Activated naive CD8-positive, alpha-beta T cell treated with anti-CD3 and anti-CD28 coated beads, Interleukin-2, amount 50 U/mL, for 16 hours (primary cell): ENCODE measurements around the gene LAX1.
"Not testable (repeated sequence)": the region's sequence is repeated elsewhere in the genome, so short reads cannot be mapped to it uniquely, and the experiment has no call there.

Source experiments
- DNase-seq: peaks from one replicate; pipeline ENCODE4 v3.0.0-alpha.2; 2020; ENCODE audit warnings: low read depth, low spot score

LAX1 gene

GRCh38 chr1:203768256-203768655 is 3.3 kb downstream of the LAX1 start:
- DNase-seq = no peak

- no peak for DNase-seq
Measured at GRCh38 chr1:203769505-203770343, 4.7 kb downstream of the LAX1 start.

GRCh38 chr1:203771901-203772301 is 6.9 kb downstream of the LAX1 start:
- no peak for DNase-seq

- DNase-seq = no peak
Measured at GRCh38 chr1:203772836-203773235, 7.9 kb downstream of the LAX1 start.

- DNase-seq = no peak
Measured at GRCh38 chr1:203776636-203777035, 11.7 kb downstream of the LAX1 start.

- DNase-seq = no peak
Measured at GRCh38 chr1:203777596-203777995, 12.6 kb downstream of the LAX1 start.

DNA sequence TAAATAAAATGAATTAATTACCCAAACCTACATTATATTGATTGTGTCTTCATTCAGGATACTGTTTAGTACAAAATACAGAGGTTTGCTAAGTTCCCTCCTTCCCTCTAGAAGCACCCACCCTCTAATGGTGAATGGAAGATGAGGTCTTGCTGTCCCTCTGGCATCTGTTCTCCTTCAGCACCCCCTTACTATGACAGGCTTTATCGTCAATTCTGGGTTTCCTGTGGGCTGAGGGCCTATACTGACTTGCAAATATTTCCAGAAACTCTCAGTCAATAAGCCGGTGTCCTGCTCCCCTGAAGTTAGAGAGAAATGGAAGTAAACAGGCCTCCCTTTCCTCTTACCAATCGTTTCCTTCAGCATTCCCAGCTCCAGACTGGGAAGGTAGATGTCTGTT is 13.2 kb downstream of the LAX1 start:
- no peak for DNase-seq

- DNase-seq = no peak
Measured at GRCh38 chr1:203778789-203779188, 13.8 kb downstream of the LAX1 start.

GRCh38 chr1:203781962-203782361 is 17.0 kb downstream of the LAX1 start:
- DNase-seq = no peak

DNA sequence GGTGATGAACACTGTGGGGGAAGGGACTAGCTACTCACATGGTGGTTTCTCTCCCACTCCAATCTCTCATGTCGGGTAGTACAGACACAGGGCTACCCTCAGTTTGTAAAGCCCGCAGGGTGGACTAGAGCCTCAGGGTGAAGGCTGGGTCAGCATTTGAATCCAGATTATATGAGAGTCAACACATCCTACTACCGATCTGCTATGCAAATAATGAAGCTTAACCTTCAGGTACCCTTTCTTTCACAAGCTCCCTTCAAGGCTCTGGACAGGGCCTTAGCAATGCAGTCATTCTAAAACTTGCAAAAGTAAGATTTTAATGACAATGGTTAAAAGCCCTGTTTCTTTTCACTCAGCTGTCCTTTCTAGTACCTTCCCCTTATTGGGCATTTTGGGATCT is 25.0 kb downstream of the LAX1 start:
- DNase-seq = no peak

DNA sequence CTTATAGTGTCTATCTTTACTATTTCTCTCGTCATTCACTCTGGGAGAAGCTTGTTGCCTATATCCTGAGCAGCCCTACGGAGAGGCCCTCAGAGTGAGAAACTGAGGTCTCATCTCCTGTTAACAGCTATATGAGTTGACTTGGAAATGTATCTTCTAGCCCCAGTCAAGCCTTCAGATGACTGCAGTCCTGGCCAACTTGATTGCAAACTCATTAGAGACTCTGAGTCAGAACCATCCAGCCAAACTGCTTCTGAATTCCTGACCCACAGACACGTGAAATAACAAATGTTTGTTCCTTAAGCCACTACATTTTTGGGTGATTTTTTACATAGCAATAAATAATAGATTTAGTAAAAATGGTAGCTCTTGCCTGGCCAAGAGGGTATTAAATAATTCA is 26.5 kb downstream of the LAX1 start:
- no peak for DNase-seq

DNA sequence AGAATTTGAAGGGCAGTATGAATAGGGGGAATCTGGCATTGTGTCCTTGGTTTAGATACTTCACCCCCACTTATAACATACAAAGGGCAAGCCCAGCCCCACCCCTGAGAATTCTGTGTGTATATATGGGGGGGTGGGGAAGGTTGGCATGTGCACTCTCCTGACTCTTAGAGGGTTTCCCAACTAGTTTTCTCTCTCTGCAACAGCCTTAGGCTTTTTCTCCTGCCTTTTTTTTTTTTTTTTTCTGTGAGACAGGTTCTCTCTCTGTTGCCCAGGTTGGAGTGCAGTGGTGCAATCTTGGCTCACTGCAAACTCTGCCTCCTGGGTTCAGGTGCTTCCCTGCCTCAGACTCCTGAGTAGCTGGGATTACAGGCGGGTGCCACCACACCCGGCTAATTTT is 27.5 kb downstream of the LAX1 start:
- no peak for DNase-seq

DNA sequence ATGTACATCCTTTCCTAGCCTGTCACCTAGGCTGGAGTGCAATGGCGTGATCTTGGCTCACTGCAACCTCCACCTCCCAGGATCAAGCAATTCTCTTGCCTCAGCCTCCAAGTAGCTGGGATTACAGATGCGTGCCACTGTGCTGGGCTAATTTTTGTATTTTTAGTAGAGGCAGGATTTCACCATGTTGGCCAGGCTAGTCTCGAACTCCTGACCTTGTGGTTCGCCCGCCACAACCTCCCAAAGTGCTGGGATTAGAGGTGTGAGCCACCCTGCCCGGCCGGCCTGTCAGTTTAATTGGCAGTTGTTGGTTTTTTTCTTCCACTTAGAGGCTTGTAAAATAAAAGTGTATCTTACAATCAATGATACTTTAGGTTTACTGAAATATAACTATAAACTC is 28.6 kb downstream of the LAX1 start:
- not testable (repeated sequence) for DNase-seq

- no peak for DNase-seq
Measured at GRCh38 chr1:203794764-203795440, 29.9 kb downstream of the LAX1 start.

- peak; percentile 97 for DNase-seq
Measured at GRCh38 chr1:203795441-203796235, 30.7 kb downstream of the LAX1 start, which contains the start of the genes ZBED6 and ZC3H11A. ZBED6 (plus strand) TSS chr1:203795623; CDS start chr1:203797523, 1,900 bp downstream. ZC3H11A (plus strand) TSS chr1:203795623; CDS start chr1:203817071, 21,448 bp downstream.

- DNase-seq = no peak
Measured at GRCh38 chr1:203796236-203796605, 31.2 kb downstream of the LAX1 start.

- no peak for DNase-seq
Measured at GRCh38 chr1:203797216-203797615, 32.2 kb downstream of the LAX1 start.

- no peak for DNase-seq
Measured at GRCh38 chr1:203797948-203798655, 33.1 kb downstream of the LAX1 start.

DNA sequence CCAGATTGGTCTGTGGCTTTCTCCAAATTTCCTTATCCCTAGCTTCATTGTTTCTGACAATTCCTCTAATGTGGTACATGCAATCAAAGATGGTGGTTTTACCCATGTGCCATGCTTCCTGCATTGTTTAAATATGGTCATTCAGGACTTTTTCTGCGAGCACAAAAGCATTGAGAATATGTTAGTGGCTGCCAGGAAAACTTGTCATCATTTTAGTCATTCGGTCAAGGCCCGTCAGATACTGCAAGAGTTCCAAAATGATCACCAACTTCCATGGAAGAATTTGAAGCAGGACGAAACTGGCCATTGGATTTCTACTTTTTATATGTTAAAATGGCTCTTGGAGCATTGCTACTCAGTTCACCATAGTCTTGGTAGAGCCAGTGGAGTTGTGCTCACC is 34.2 kb downstream of the LAX1 start:
- DNase-seq = no peak

- no peak for DNase-seq
Measured at GRCh38 chr1:203799971-203800370, 35.0 kb downstream of the LAX1 start.

DNA sequence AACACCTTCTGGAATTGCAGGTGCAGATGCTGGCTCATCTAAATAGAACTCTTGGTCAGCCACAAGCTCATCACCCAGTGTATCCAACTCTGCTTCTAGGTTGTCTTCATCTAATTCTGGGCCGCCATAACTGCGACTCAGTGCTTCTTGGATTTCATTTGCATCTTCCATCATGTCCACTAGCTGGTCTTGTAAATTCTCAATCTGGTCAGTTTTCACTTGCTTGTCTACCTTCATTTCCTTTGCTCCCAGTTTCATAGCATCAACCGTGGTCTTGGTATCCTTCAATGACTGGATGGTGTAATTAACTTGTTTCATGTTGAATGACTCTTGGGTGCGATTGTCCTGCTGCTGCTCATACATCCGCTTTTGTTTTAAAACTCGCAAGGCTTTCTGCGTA is 40.7 kb downstream of the LAX1 start:
- DNase-seq = no peak

DNA sequence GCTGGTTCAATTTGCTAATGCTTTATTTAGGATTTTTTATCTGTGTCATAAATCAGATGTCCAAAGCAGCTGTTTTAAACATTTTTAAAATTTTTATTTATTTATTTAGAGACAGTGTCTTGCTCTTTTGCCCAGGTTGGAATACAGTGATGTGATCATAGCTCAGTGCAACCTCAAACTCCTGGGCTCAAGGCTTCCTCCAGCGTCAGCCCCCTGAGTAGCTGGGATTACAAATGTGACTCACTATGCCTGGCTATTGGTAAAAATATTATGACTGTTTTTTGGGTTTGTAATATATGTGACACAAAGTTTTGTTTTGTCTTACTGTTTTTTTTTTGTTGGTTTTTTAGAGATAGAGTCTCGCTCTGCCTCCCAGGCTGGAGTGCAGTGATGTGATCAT is 42.2 kb downstream of the LAX1 start:
- no peak for DNase-seq
